A673 (cell line): ENCODE results near the gene DAPK1.

Experiments
- CTCF ChIP-seq: fragments of 300-800, 200-600 bp; sonication (generic); conservative IDR thresholded peaks from 2 replicates; pipeline ENCODE4 v1.5.1; 2017; ENCODE audit warnings: low read depth, mild to moderate bottlenecking, antibody characterized with exemption, low read length, moderate library complexity, mixed read lengths
- EZH2 ChIP-seq: fragments of 200-600 bp; sonication (generic); IDR thresholded peaks from 2 replicates; pipeline ENCODE4 v1.6.1; 2017; ENCODE audit warnings: borderline replicate concordance, low read depth, mild to moderate bottlenecking, mixed read lengths, antibody characterized with exemption, low read length; ENCODE audit not compliant: poor library complexity, severe bottlenecking

- TF ChIP-seq CTCF (peak; percentile 81), EZH2 (no peak)
Observed at GRCh38 chr9:87662808-87663528, 165.3 kb downstream of the DAPK1 start.
